GM12878 (cell line): ENCODE data around the gene RERE. TPM values are rescaled to one million over a fixed set of nuclear protein-coding genes. Genes with fewer than 3 reads are reported as not detected.
A peak's percentile ranks its signal among the peaks of the same experiment; 100 is the strongest.

Experiments used
- ATAC-seq: fragments of 200-7000 bp; cut with Tn5 transposase; 3 replicates; pipeline ENCODE4 v1.9.1; 2020; ENCODE audit warnings: mild to moderate bottlenecking, moderate library complexity
- BruUV-seq: library from RNA; stranded (reverse); fragments of 400-500 nt; replicated peaks from 2 replicates; lab custom pipeline; 2021; lab: Mats Ljungman, UMichigan
- CTCF ChIA-PET: fragments of 300-600 bp; sonication (Branson Sonifier 250); formaldehyde crosslinking; extraction: SDS; loops from one replicate; lab custom pipeline; 2021; ENCODE audit warnings: inconsistent platforms; lab: Yijun Ruan, JAX
- POLR2A ChIA-PET: fragments of 350-600 bp; formaldehyde crosslinking; extraction: SDS; loops from one replicate; lab custom pipeline; 2021; ENCODE audit warnings: inconsistent platforms; lab: Charles Lee
- RAD21 ChIA-PET: fragments of 300-600 bp; sonication (Branson Sonifier 250); formaldehyde crosslinking; loops from one replicate; lab custom pipeline; 2023; ENCODE audit warnings: antibody characterized with exemption; ENCODE audit not compliant: unreplicated experiment; lab: Charles Lee
- SMC1A ChIA-PET: fragments of 300-600 bp; sonication (Branson Sonifier 250); formaldehyde crosslinking; loops from one replicate; lab custom pipeline; 2023; ENCODE audit not compliant: unreplicated experiment, uncharacterized antibody; lab: Charles Lee
- DNase-seq: peaks from one replicate; pipeline ENCODE4 v3.0.0-alpha.2; 2011; ENCODE audit warnings: low read depth, low spot score
- FAIRE-seq: peaks from 3 replicates; lab custom pipeline; 2011; peaks lifted over from hg19 to GRCh38; lab: Jason Lieb, UNC
- H2AFZ ChIP-seq: 2 replicates; pipeline ENCODE4 v1.6.0; 2011; ENCODE audit warnings: low read depth, low read length, control low read depth; ENCODE audit not compliant: control insufficient read depth
- H3K27ac ChIP-seq: 2 replicates; pipeline ENCODE4 v1.5.1; 2011; ENCODE audit warnings: control low read depth; ENCODE audit not compliant: control insufficient read depth, insufficient read depth
- H3K27me3 ChIP-seq, 2 experiments: replicated peaks in 1 of 2; 2 replicates each; pipeline versions ENCODE4 v1.6.0 to v1.6.1; 2011; ENCODE audit warnings: low read length in 1 of 2; ENCODE audit not compliant: control insufficient read depth in 2 of 2, insufficient read depth in 2 of 2
- H3K36me3 ChIP-seq, 2 experiments: 2 replicates each; pipeline ENCODE4 v1.5.1; 2011; ENCODE audit warnings: low read length in 1 of 2; ENCODE audit not compliant: control insufficient read depth in 2 of 2, insufficient read depth in 2 of 2
- H3K4me1 ChIP-seq: 2 replicates; pipeline ENCODE4 v1.6.1; 2011; ENCODE audit warnings: mild to moderate bottlenecking, low read length, moderate library complexity, mixed read lengths; ENCODE audit not compliant: control insufficient read depth, insufficient read depth
- H3K4me2 ChIP-seq: 2 replicates; pipeline ENCODE4 v1.6.0; 2011; ENCODE audit warnings: control low read depth; ENCODE audit not compliant: control insufficient read depth, insufficient read depth
- H3K4me3 ChIP-seq: fragments of 200-600 bp; sonication (generic); 2 replicates; pipeline ENCODE4 v1.5.1; 2016
- H3K79me2 ChIP-seq: 2 replicates; pipeline ENCODE4 v1.6.0; 2011; ENCODE audit warnings: low read length; ENCODE audit not compliant: control insufficient read depth, insufficient read depth
- H3K9ac ChIP-seq: 2 replicates; pipeline ENCODE4 v1.8.0; 2011; ENCODE audit warnings: low read length, control low read depth, mixed read lengths; ENCODE audit not compliant: control insufficient read depth, insufficient read depth
- H3K9me3 ChIP-seq: replicated peaks from 3 replicates; pipeline ENCODE4 v1.5.1; 2011; ENCODE audit warnings: mild to moderate bottlenecking, low read length; ENCODE audit not compliant: control insufficient read depth, insufficient read depth
- H4K20me1 ChIP-seq: 2 replicates; pipeline ENCODE4 v1.6.0; 2011; ENCODE audit not compliant: control insufficient read depth, insufficient read depth
- BRCA1 ChIP-seq: IDR thresholded peaks from 2 replicates; pipeline ENCODE4 v1.6.1; 2011; ENCODE audit warnings: low read depth, low read length, improper control_type of control experiment
- CBFB ChIP-seq: IDR thresholded peaks from 2 replicates; pipeline ENCODE4 v1.6.1; 2016; ENCODE audit warnings: antibody characterized with exemption, low read depth
- DPF2 ChIP-seq: fragments of 450-650 bp; IDR thresholded peaks from 2 replicates; pipeline ENCODE4 v1.6.1; 2017; ENCODE audit warnings: mild to moderate bottlenecking
- EGR1 ChIP-seq, 2 experiments: IDR thresholded peaks; 1 replicate in 1 of 2; 2 replicates in 1 of 2; pipeline ENCODE4 v1.6.1; 2011 to 2012; ENCODE audit warnings: low read depth in 2 of 2, low read length in 2 of 2, borderline replicate concordance in 1 of 2, mild to moderate bottlenecking in 1 of 2, moderate library complexity in 1 of 2
- EZH2 ChIP-seq: IDR thresholded peaks from 2 replicates; pipeline ENCODE4 v1.6.1; 2012; ENCODE audit warnings: low read depth, mild to moderate bottlenecking, control low read depth, inconsistent platforms, low read length, borderline replicate concordance; ENCODE audit not compliant: control insufficient read depth
- HCFC1 ChIP-seq: fragments of 150-350 bp; IDR thresholded peaks from 2 replicates; pipeline ENCODE4 v1.6.1; 2014; ENCODE audit warnings: low read length
- MXI1 ChIP-seq: fragments of 150-350 bp; IDR thresholded peaks from 2 replicates; pipeline ENCODE4 v1.6.1; 2011; ENCODE audit warnings: low read depth, mild to moderate bottlenecking, inconsistent platforms, low read length, improper control_type of control experiment
- MYB ChIP-seq: fragments of 150-350 bp; IDR thresholded peaks from 2 replicates; pipeline ENCODE4 v1.6.1; 2014; ENCODE audit warnings: mild to moderate bottlenecking, low read depth, low read length, borderline replicate concordance
- NBN ChIP-seq: fragments of 450-650 bp; IDR thresholded peaks from 2 replicates; pipeline ENCODE4 v1.6.1; 2016
- NFYA ChIP-seq: IDR thresholded peaks from 2 replicates; pipeline ENCODE4 v1.6.1; 2011; ENCODE audit warnings: low read depth, mild to moderate bottlenecking, low read length, improper control_type of control experiment, borderline replicate concordance
- NR2C1 ChIP-seq: fragments of 450-650 bp; IDR thresholded peaks from 2 replicates; pipeline ENCODE4 v1.6.1; 2017; ENCODE audit warnings: antibody characterized with exemption, mild to moderate bottlenecking, moderate library complexity
- NRF1 ChIP-seq: conservative IDR thresholded peaks from 2 replicates; pipeline ENCODE4 v1.6.1; 2011; ENCODE audit warnings: mild to moderate bottlenecking, low read depth, low read length, improper control_type of control experiment
- POU2F2 ChIP-seq: IDR thresholded peaks from 3 replicates; pipeline ENCODE4 v1.6.1; 2011; ENCODE audit warnings: low read depth, mild to moderate bottlenecking, low read length, borderline replicate concordance
- RCOR1 ChIP-seq: conservative IDR thresholded peaks from 2 replicates; pipeline ENCODE4 v1.6.1; 2012; ENCODE audit warnings: low read depth, low read length, improper control_type of control experiment
- SRF ChIP-seq, 2 experiments: IDR thresholded peaks; 2 replicates each; pipeline ENCODE4 v1.6.1; 2011; ENCODE audit warnings: low read depth in 2 of 2, low read length in 2 of 2, mild to moderate bottlenecking in 1 of 2, moderate library complexity in 1 of 2
- TCF7 ChIP-seq: IDR thresholded peaks from 2 replicates; pipeline ENCODE4 v1.6.1; 2014; ENCODE audit warnings: antibody characterized with exemption, borderline replicate concordance
- YBX1 ChIP-seq: fragments of 450-650 bp; IDR thresholded peaks from 2 replicates; pipeline ENCODE4 v1.6.1; 2016; ENCODE audit warnings: antibody characterized with exemption
- ZNF622 ChIP-seq: fragments of 450-650 bp; IDR thresholded peaks from 2 replicates; pipeline ENCODE4 v1.6.1; 2017; ENCODE audit warnings: mild to moderate bottlenecking, inconsistent platforms
- WGBS: methylation state at CpG from one replicate; pipeline ENCODE4 v1.1.6; 2016; ENCODE audit warnings: low lambda C conversion rate; ENCODE audit not compliant: insufficient replicate concordance, insufficient coverage; ENCODE audit errors: missing lambda C conversion rate; 5-methylcytosine and 5-hydroxymethylcytosine counted together
- in situ Hi-C: fragments of 300-500 bp; cut with MboI; formaldehyde crosslinking; loops from 9 replicates; pipeline ENCODE4 v1.14.3; 2018; ENCODE audit warnings: mixed read lengths
- intact Hi-C: fragments of 100-400 bp; cut with micrococcal nuclease; formaldehyde crosslinking; loops from one replicate; pipeline ENCODE4 v1.14.2; 2022; ENCODE audit not compliant: unreplicated experiment
- polyA plus RNA-seq, 11 experiments: library from polyadenylated mRNA; depleted of rRNA in 4 of 11; unstranded in 6 of 11; stranded (reverse) in 5 of 11; fragments of >200 nt; fragmentation: Nextera tagmentation in 4 of 11; fragmentation: Illumina TruSeq in 1 of 11; extraction: Ambion mirVana in 4 of 11; extraction: Trizol in 1 of 11; gene quantifications; 1 replicate in 1 of 11; 2 replicates in 10 of 11; pipeline versions ENCODE4 v1.2.1 to v1.2.3, GENCODE V29; 2011 to 2016; ENCODE audit warnings: inconsistent platforms in 2 of 11, missing spikeins in 2 of 11, low read depth in 1 of 11
- total RNA-seq, 4 experiments: library from RNA; depleted of rRNA in 3 of 4; stranded (reverse); fragments of >200 nt in 3 of 4; fragmentation: Illumina TruSeq in 1 of 4; extraction: Trizol in 1 of 4; gene quantifications; 2 replicates each; pipeline versions ENCODE4 v1.2.1 to v1.2.3, GENCODE V29; 2013 to 2021
- TF ChIP-seq, protein P1 (sequence below): fragments of 450-650 bp; IDR thresholded peaks from 2 replicates; pipeline ENCODE4 v1.6.1; 2018; ENCODE audit warnings: borderline replicate concordance, mild to moderate bottlenecking; ENCODE audit not compliant: partially characterized antibody
- TF ChIP-seq, protein P2 (sequence below): fragments of 450-650 bp; IDR thresholded peaks from 2 replicates; pipeline ENCODE4 v1.6.1; 2016; ENCODE audit warnings: mild to moderate bottlenecking
- TF ChIP-seq, protein P3 (sequence below): IDR thresholded peaks from 2 replicates; pipeline ENCODE4 v1.6.1; 2012; ENCODE audit warnings: low read depth, low read length, improper control_type of control experiment

RERE gene
- total and polyA plus RNA-seq, 10 of the 15 experiments (the other 5 are each of a cell fraction or from before 2014, with no cell fraction given) = 5.2 to 60.5 (median 20.2) TPM

DNA sequence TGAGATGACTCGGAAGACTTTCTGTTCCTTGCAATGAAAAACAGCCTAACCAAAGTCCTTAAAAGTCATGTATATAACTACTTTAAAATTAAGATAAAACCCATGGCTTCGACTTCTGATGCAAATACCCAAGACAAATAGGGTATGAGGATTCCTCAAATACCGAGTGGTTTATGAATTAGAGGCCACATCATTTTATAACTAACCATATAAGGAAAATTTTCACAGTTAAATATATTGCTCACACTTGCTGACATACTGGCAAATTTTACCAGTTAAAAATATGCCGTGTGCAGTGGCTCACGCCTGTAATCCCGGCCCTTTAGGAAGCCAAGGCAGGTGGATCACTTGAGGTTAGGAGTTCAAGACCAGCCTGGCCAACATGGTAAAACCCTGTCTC, 5.4 kb downstream of the RERE start (continued):
- TF ChIP-seq, protein P1, sequence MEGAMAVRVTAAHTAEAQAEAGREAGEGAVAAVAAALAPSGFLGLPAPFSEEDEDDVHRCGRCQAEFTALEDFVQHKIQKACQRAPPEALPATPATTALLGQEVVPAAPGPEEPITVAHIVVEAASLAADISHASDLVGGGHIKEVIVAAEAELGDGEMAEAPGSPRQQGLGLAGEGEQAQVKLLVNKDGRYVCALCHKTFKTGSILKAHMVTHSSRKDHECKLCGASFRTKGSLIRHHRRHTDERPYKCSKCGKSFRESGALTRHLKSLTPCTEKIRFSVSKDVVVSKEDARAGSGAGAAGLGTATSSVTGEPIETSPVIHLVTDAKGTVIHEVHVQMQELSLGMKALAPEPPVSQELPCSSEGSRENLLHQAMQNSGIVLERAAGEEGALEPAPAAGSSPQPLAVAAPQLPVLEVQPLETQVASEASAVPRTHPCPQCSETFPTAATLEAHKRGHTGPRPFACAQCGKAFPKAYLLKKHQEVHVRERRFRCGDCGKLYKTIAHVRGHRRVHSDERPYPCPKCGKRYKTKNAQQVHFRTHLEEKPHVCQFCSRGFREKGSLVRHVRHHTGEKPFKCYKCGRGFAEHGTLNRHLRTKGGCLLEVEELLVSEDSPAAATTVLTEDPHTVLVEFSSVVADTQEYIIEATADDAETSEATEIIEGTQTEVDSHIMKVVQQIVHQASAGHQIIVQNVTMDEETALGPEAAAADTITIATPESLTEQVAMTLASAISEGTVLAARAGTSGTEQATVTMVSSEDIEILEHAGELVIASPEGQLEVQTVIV = no peak
- TF ChIP-seq NRF1 (no peak), POU2F2 (no peak), EZH2 (no peak), EGR1 (IDR thresholded peaks at IDR 0.05; ENCODE audit: borderline replicate concordance in 1 of 2, low read depth in 2 of 2, low read length in 2 of 2) (no peak), HCFC1 (no peak)
- TF ChIP-seq, all 136 proteins: peak for 0

DNA sequence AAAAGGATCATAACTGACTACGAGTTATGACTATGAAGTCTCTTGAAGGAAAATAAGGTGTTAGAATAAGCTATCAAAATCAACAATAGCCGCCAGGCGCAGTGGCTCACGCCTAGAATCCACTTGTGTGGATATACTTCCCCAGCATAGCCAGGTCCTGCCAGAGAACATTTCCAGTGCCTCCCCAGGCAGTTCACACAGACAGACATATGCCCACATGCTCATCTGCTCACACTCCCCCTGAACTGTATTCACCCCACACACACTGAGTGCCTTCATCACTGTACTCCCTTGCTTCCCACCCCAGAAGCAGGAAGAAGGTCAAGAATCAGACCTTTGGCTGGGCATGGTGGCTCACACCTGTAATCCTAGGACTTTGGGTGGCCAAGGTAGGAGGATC, 6.5 kb downstream of the RERE start:
- no peak for ATAC-seq
- peak; percentile 27 for FAIRE-seq
- no peak for DNase-seq
- H3K27me3 ChIP-seq = no peaks in the 10 kb centered on the region
- ChIA-PET SMC1A (interaction anchor here (0.8 to 1.5 kb wide), 7 partner anchors 9 to 249 kb away, joined by 3 to 6 read pairs (median 3); no protein-coding TSS in a partner anchor), RAD21 (interaction anchor here (0.6 to 1.6 kb wide), 4 partner anchors 38 to 85 kb away, joined by 3 to 7 read pairs (median 3); no protein-coding TSS in a partner anchor), CTCF (interaction anchor here (0.9 to 3.5 kb wide), 2 partner anchors 38 to 249 kb away, joined by 3 to 28 read pairs; no protein-coding TSS in a partner anchor), POLR2A (interaction anchor here (0.8 to 1.0 kb wide), 2 partner anchors 11 to 50 kb away, joined by 3 read pairs; no protein-coding TSS in a partner anchor)
- no peaks in the 10 kb centered on the region for H3K4me1 ChIP-seq
- no peak overlapping the region for H3K4me2 ChIP-seq
- intact Hi-C loops (no loop called here), in situ Hi-C loops (no loop called here)
- H3K9ac ChIP-seq = no peak overlapping the region
- no peak for TF ChIP-seq NFYA
- no peak for TF ChIP-seq NR2C1
- no peak for TF ChIP-seq NBN
- no peak for TF ChIP-seq YBX1
- TF ChIP-seq TCF7 = no peak
- no peak for TF ChIP-seq BRCA1
- TF ChIP-seq, protein P2, sequence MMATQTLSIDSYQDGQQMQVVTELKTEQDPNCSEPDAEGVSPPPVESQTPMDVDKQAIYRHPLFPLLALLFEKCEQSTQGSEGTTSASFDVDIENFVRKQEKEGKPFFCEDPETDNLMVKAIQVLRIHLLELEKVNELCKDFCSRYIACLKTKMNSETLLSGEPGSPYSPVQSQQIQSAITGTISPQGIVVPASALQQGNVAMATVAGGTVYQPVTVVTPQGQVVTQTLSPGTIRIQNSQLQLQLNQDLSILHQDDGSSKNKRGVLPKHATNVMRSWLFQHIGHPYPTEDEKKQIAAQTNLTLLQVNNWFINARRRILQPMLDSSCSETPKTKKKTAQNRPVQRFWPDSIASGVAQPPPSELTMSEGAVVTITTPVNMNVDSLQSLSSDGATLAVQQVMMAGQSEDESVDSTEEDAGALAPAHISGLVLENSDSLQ = no peak
- no peak for TF ChIP-seq RCOR1
- no peak for TF ChIP-seq ZNF622
- TF ChIP-seq DPF2 = no peak
- no peak for TF ChIP-seq MXI1
- no peak for TF ChIP-seq MYB
- TF ChIP-seq CBFB = no peak
- no peak for TF ChIP-seq SRF (IDR thresholded peaks at IDR 0.05; ENCODE audit: low read depth in 2 of 2, low read length in 2 of 2)
- TF ChIP-seq EZH2 = no peak
- TF ChIP-seq, protein P3, sequence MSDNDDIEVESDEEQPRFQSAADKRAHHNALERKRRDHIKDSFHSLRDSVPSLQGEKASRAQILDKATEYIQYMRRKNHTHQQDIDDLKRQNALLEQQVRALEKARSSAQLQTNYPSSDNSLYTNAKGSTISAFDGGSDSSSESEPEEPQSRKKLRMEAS = no peak
- BruUV-seq = no TSS peak
- no peak overlapping the region for H3K4me3 ChIP-seq
- 96% methylated on average over 4 of the region's 4 CpGs for WGBS
- no peaks in the 10 kb centered on the region for H4K20me1 ChIP-seq
- no peak overlapping the region for H2AFZ ChIP-seq
- peaks cover 58% of the 10 kb centered on the region for H3K79me2 ChIP-seq
- H3K9me3 ChIP-seq = no peaks in the 10 kb centered on the region
- no peaks in the 10 kb centered on the region for H3K36me3 ChIP-seq
- H3K27ac ChIP-seq = no peak overlapping the region
